HL-60/S4 treated with phorbol 12-myristate 13-acetate at 8.2 ng/mL for 4 days and 3 days (cell line): Measurements from ENCODE around the gene PMS2.
"Not testable (repeated sequence)": the region's sequence is repeated elsewhere in the genome, so short reads cannot be mapped to it uniquely, and the experiment has no call there.

Experiments
- in situ Hi-C: fragments of 300-500 bp; cut with MboI; formaldehyde crosslinking; loops from 2 replicates; pipeline ENCODE4 v1.15.0; 2022; ENCODE audit warnings: low sequenced_read_pairs

PMS2 gene

GRCh38 chr7:5924180-5924579 lies 84.7 kb downstream of the PMS2 start:
- in situ Hi-C loops = not testable (repeated sequence)
